ENCODE data around the gene CPNE1. TPM values are rescaled to one million over a fixed set of nuclear protein-coding genes. Genes with fewer than 3 reads are reported as not detected.

CPNE1 gene
- total and polyA plus RNA-seq, 10 of the 15 experiments (the other 5 are each of a cell fraction or from before 2014, with no cell fraction given) = 84.9 to 209 (median 146) TPM

- Histone ChIP-seq H3K27ac (ENCODE audit: control insufficient read depth, insufficient read depth) (no peak overlapping the region), H3K36me3 (ENCODE audit: control insufficient read depth in 2 of 2, insufficient read depth in 2 of 2, low read length in 1 of 2) (peaks cover 7 to 45% of the 10 kb centered on the region in 2 experiments), H3K4me2 (ENCODE audit: control insufficient read depth, insufficient read depth) (no peak overlapping the region), H2AFZ (ENCODE audit: control insufficient read depth, low read depth, low read length) (no peak overlapping the region), H4K20me1 (ENCODE audit: control insufficient read depth, insufficient read depth) (no peaks in the 10 kb centered on the region; the same call in 1 of the 2 replicates), H3K4me3 (no peak overlapping the region), H3K4me1 (ENCODE audit: control insufficient read depth, insufficient read depth, low read length) (peaks cover 11% of the 10 kb centered on the region; the same call in 1 of the 2 replicates), H3K79me2 (ENCODE audit: control insufficient read depth, insufficient read depth, low read length) (peaks cover 27% of the 10 kb centered on the region), H3K27me3 (replicated peaks in 1 of 2; ENCODE audit: control insufficient read depth in 2 of 2, insufficient read depth in 2 of 2, low read length in 1 of 2) (no peaks in the 10 kb centered on the region), H3K9me3 (replicated peaks; ENCODE audit: control insufficient read depth, insufficient read depth, low read length) (no peaks in the 10 kb centered on the region), H3K9ac (ENCODE audit: control insufficient read depth, insufficient read depth, low read length) (no peak overlapping the region)
- ATAC-seq (no peak), DNase-seq (ENCODE audit: low read depth, low spot score) (no peak), FAIRE-seq (no peak)
- ChIA-PET POLR2A (interaction anchor here (0.5 to 3.6 kb wide), 4 partner anchors 40 to 1318 kb away, joined by 3 to 20 read pairs (median 4); partner anchors contain the start of gene RBM39), SMC1A (ENCODE audit: uncharacterized antibody, unreplicated experiment) (interaction anchor here (0.9 to 1.7 kb wide), 5 partner anchors 12 to 37 kb away, joined by 3 to 6 read pairs (median 3); no protein-coding TSS in a partner anchor), RAD21 (ENCODE audit: unreplicated experiment) (interaction anchor here (0.8 to 2.3 kb wide), 5 partner anchors 40 to 182 kb away, joined by 3 to 6 read pairs (median 4); partner anchors contain the start of gene RBM39), CTCF (interaction anchor here (0.8 to 3.7 kb wide), 5 partner anchors 10 to 191 kb away, joined by 3 to 11 read pairs (median 3); no protein-coding TSS in a partner anchor)
- BruUV-seq (replicated peaks) = no TSS peak
- intact Hi-C loops (cut with micrococcal nuclease; ENCODE audit: unreplicated experiment) (no loop called here), in situ Hi-C loops (cut with MboI) (no loop called here)
- TF ChIP-seq MXI1 (IDR thresholded peaks at IDR 0.05; ENCODE audit: low read depth, low read length) (no peak), POLR2A (IDR thresholded peaks at IDR 0.05; ENCODE audit: low read depth, low read length) (peak; percentile 43), MTA3 (IDR thresholded peaks at IDR 0.05; ENCODE audit: borderline replicate concordance, low read length) (peak; percentile 26; the same call in 1 of the 2 replicates), RUNX3 (IDR thresholded peaks at IDR 0.05; ENCODE audit: low read length) (no peak), FOXM1 (IDR thresholded peaks at IDR 0.05; ENCODE audit: low read depth, low read length) (peak; percentile 26; the same call in 1 of the 2 replicates), SMAD5 (IDR thresholded peaks at IDR 0.05; ENCODE audit: low read depth) (peak; percentile 64; the same call in 1 of the 2 replicates), CEBPB (IDR thresholded peaks at IDR 0.05; ENCODE audit: borderline replicate concordance in 1 of 2, low read depth in 2 of 2, low read length in 2 of 2) (0 out of 4 replicates have a peak, but pooled peaks of 1 of the 2 experiments have one; percentile 30), SKIL (IDR thresholded peaks at IDR 0.05; ENCODE audit: low read depth, poor library complexity, severe bottlenecking) (no peak), PML (IDR thresholded peaks at IDR 0.05; ENCODE audit: low read length) (peak; percentile 56), CBFB (IDR thresholded peaks at IDR 0.05; ENCODE audit: low read depth) (peak; percentile 67; the same call in 1 of the 2 replicates)
- 95% methylated on average over 12 of the region's 12 CpGs for WGBS (ENCODE audit: insufficient coverage, insufficient replicate concordance, low lambda C conversion rate, missing lambda C conversion rate)
Measured at GRCh38 chr20:35702051-35702823, 37.5 kb upstream of the CPNE1 start.

Data from GM12878 (cell line).